H9 (cell line): ENCODE measurements around the gene UBR7. TPM values are rescaled to one million over a fixed set of nuclear protein-coding genes. Genes with fewer than 3 reads are reported as not detected.

Experiments
- DNase-seq: peaks from one replicate; pipeline ENCODE4 v3.0.0-alpha.2; 2017
- H2AFZ ChIP-seq: one replicate; pipeline ENCODE4 v1.6.1; 2013; ENCODE audit warnings: mild to moderate bottlenecking, low read length, control low read depth, moderate library complexity
- H2AK5ac ChIP-seq: 2 replicates; pipeline ENCODE4 v1.6.1; 2013; ENCODE audit warnings: low read length, control low read depth, mixed read lengths; ENCODE audit not compliant: insufficient read length
- H2BK120ac ChIP-seq: one replicate; pipeline ENCODE4 v1.6.1; 2013; ENCODE audit warnings: low read depth, mild to moderate bottlenecking, low read length, control low read depth, inconsistent platforms; ENCODE audit not compliant: poor library complexity, severe bottlenecking
- H2BK12ac ChIP-seq: 2 replicates; pipeline ENCODE4 v1.6.1; 2013; ENCODE audit warnings: low read length, control low read depth, mixed read lengths, low read depth; ENCODE audit not compliant: insufficient read length
- H2BK15ac ChIP-seq: 2 replicates; pipeline ENCODE4 v1.6.1; 2013; ENCODE audit warnings: low read depth, low read length, control low read depth
- H2BK20ac ChIP-seq: one replicate; pipeline ENCODE4 v1.6.1; 2013; ENCODE audit warnings: low read depth, mild to moderate bottlenecking, low read length, control low read depth, inconsistent platforms; ENCODE audit not compliant: poor library complexity, severe bottlenecking
- H2BK5ac ChIP-seq: 2 replicates; pipeline ENCODE4 v1.6.1; 2013; ENCODE audit warnings: low read length, control low read depth, mixed read lengths; ENCODE audit not compliant: insufficient read length
- H3K14ac ChIP-seq: 2 replicates; pipeline ENCODE4 v1.6.1; 2013; ENCODE audit warnings: low read length, control low read depth; ENCODE audit not compliant: insufficient read depth
- H3K18ac ChIP-seq: 2 replicates; pipeline ENCODE4 v1.6.1; 2013; ENCODE audit warnings: low read depth, mild to moderate bottlenecking, mixed read lengths, low read length, control low read depth; ENCODE audit not compliant: insufficient read length
- H3K23ac ChIP-seq: 2 replicates; pipeline ENCODE4 v1.6.1; 2013; ENCODE audit warnings: low read length, control low read depth, mixed read lengths, low read depth; ENCODE audit not compliant: insufficient read length
- H3K23me2 ChIP-seq: 2 replicates; pipeline ENCODE4 v1.6.1; 2013; ENCODE audit warnings: low read depth, mild to moderate bottlenecking, mixed read lengths, low read length, control low read depth; ENCODE audit not compliant: insufficient read length, poor library complexity, severe bottlenecking
- H3K27ac ChIP-seq: 2 replicates; pipeline ENCODE4 v1.5.1; 2013; ENCODE audit warnings: low read length, control low read depth, mixed read lengths, low read depth; ENCODE audit not compliant: insufficient read length
- H3K27me3 ChIP-seq: 2 replicates; pipeline ENCODE4 v1.6.1; 2013; ENCODE audit warnings: low read length, control low read depth, inconsistent platforms; ENCODE audit not compliant: insufficient read depth
- H3K4ac ChIP-seq: 2 replicates; pipeline ENCODE4 v1.6.1; 2013; ENCODE audit warnings: low read depth, mild to moderate bottlenecking, control low read depth, inconsistent platforms, low read length, moderate library complexity
- H3K4me1 ChIP-seq: 2 replicates; pipeline ENCODE4 v1.6.1; 2013; ENCODE audit warnings: low read length, control low read depth, inconsistent platforms; ENCODE audit not compliant: insufficient read depth
- H3K4me2 ChIP-seq: 2 replicates; pipeline ENCODE4 v1.6.1; 2013; ENCODE audit warnings: low read length, control low read depth, mixed read lengths; ENCODE audit not compliant: insufficient read length, insufficient read depth
- H3K56ac ChIP-seq: 2 replicates; pipeline ENCODE4 v1.6.1; 2013; ENCODE audit warnings: low read depth, mild to moderate bottlenecking, mixed read lengths, low read length, control low read depth; ENCODE audit not compliant: insufficient read length
- H3K79me1 ChIP-seq: 2 replicates; pipeline ENCODE4 v1.6.1; 2013; ENCODE audit warnings: low read depth, mild to moderate bottlenecking, moderate library complexity, low read length, control low read depth, inconsistent platforms; ENCODE audit not compliant: insufficient read depth, poor library complexity, severe bottlenecking
- H3K79me2 ChIP-seq: 2 replicates; pipeline ENCODE4 v1.6.1; 2013; ENCODE audit warnings: low read length, control low read depth, inconsistent platforms; ENCODE audit not compliant: insufficient read depth
- H3K9ac ChIP-seq: 2 replicates; pipeline ENCODE4 v1.6.1; 2013; ENCODE audit warnings: low read length, control low read depth, mixed read lengths; ENCODE audit not compliant: insufficient read length; ENCODE audit errors: extremely low read depth
- H3K9me3 ChIP-seq: one replicate; pipeline ENCODE4 v1.6.1; 2013; ENCODE audit warnings: low read depth, low read length, inconsistent platforms; ENCODE audit not compliant: control insufficient read depth
- H3T11ph ChIP-seq: one replicate; pipeline ENCODE4 v1.6.1; 2013; ENCODE audit warnings: mild to moderate bottlenecking, low read length, control low read depth, inconsistent platforms
- H4K20me1 ChIP-seq: one replicate; pipeline ENCODE4 v1.6.1; 2013; ENCODE audit not compliant: control insufficient read depth, insufficient read length, insufficient read depth
- H4K5ac ChIP-seq: 2 replicates; pipeline ENCODE4 v1.6.1; 2013; ENCODE audit warnings: low read depth, mild to moderate bottlenecking, mixed read lengths, low read length, control low read depth; ENCODE audit not compliant: insufficient read length
- H4K8ac ChIP-seq: replicated peaks from 2 replicates; pipeline ENCODE4 v1.6.1; 2013; ENCODE audit warnings: low read length, control low read depth, mixed read lengths, low read depth; ENCODE audit not compliant: insufficient read length
- H4K91ac ChIP-seq: 2 replicates; pipeline ENCODE4 v1.6.1; 2013; ENCODE audit warnings: low read depth, mild to moderate bottlenecking, moderate library complexity, mixed read lengths, low read length, control low read depth; ENCODE audit not compliant: insufficient read length
- H3K27ac Mint-ChIP-seq, 3 experiments: 2 replicates in 2 of 3; 3 replicates in 1 of 3; pipeline ENCODE4 v1.8.0; 2020 to 2021; ENCODE audit warnings: mixed read lengths in 3 of 3, mild to moderate bottlenecking in 1 of 3, moderate library complexity in 1 of 3
- H3K27me3 Mint-ChIP-seq: 2 replicates; pipeline ENCODE4 v1.8.0; 2021; ENCODE audit warnings: low read depth, mild to moderate bottlenecking, moderate library complexity, mixed read lengths
- H3K36me3 Mint-ChIP-seq, 3 experiments: 2 replicates in 2 of 3; 3 replicates in 1 of 3; pipeline ENCODE4 v1.8.0; 2020 to 2021; ENCODE audit warnings: low read depth in 3 of 3, mixed read lengths in 3 of 3; ENCODE audit not compliant: insufficient read depth in 1 of 3
- H3K4me1 Mint-ChIP-seq, 2 experiments: 2 replicates each; pipeline ENCODE4 v1.8.0; 2020; ENCODE audit warnings: mixed read lengths in 2 of 2
- H3K4me3 Mint-ChIP-seq, 2 experiments: 2 replicates in 1 of 2; 3 replicates in 1 of 2; pipeline ENCODE4 v1.8.0; 2020 to 2021; ENCODE audit warnings: mild to moderate bottlenecking in 2 of 2, mixed read lengths in 2 of 2, moderate library complexity in 1 of 2
- H3K9me3 Mint-ChIP-seq, 2 experiments: 2 replicates in 1 of 2; 3 replicates in 1 of 2; pipeline ENCODE4 v1.8.0; 2020; ENCODE audit warnings: mild to moderate bottlenecking in 2 of 2, mixed read lengths in 2 of 2, moderate library complexity in 1 of 2
- CTCF ChIP-seq: fragments of 200-600 bp; sonication (generic); conservative IDR thresholded peaks from 3 replicates; pipeline ENCODE4 v1.8.0; 2021; ENCODE audit warnings: antibody characterized with exemption, mild to moderate bottlenecking
- WGBS: extraction: QIAGEN DNeasy Blood & Tissue Kit; methylation state at CpG from one replicate; pipeline ENCODE4 v1.1.7; 2013; ENCODE audit warnings: missing lambda C conversion rate, low lambda C conversion rate, mixed read lengths; ENCODE audit not compliant: insufficient read length; ENCODE audit errors: extremely low coverage; 5-methylcytosine and 5-hydroxymethylcytosine counted together
- total RNA-seq: library from RNA; stranded (reverse); gene quantifications from 2 replicates; pipeline ENCODE4 v1.2.1, GENCODE V29; 2021

The UBR7 gene
- total RNA-seq, 1 experiment from 2014 or later: 28.4 TPM

- Histone ChIP-seq H3K79me2 (no peaks in the 10 kb centered on the region; the same call in 1 of the 2 replicates), H3K14ac (peak within 1 kb of the TSS; percentile 93), H3T11ph (no peak within 1 kb of the TSS), H3K79me1 (peaks cover 9% of the 10 kb centered on the region), H4K5ac (no peak within 1 kb of the TSS), H2BK120ac (no peak within 1 kb of the TSS), H3K4me2 (peak within 1 kb of the TSS; percentile 95), H3K27ac (no peak within 1 kb of the TSS), H2AFZ (peak within 1 kb of the TSS; percentile 37), H3K56ac (no peak within 1 kb of the TSS), H3K23ac (no peak within 1 kb of the TSS), H3K9ac (peak within 1 kb of the TSS; percentile 87), H3K9me3 (no peaks in the 10 kb centered on the region), H3K23me2 (peaks cover 3% of the 10 kb centered on the region), H3K4ac (no peak within 1 kb of the TSS), H3K27me3 (no peaks in the 10 kb centered on the region), H2BK15ac (no peak within 1 kb of the TSS), H3K4me1 (no peaks in the 10 kb centered on the region), H2BK12ac (no peak within 1 kb of the TSS), H2BK20ac (no peak within 1 kb of the TSS), H4K8ac (no peak within 1 kb of the TSS), H3K18ac (peak within 1 kb of the TSS; percentile 92), H2BK5ac (peak within 1 kb of the TSS; percentile 58), H4K91ac (no peak within 1 kb of the TSS), H2AK5ac (no peak within 1 kb of the TSS), H4K20me1 (no peaks in the 10 kb centered on the region)
- peak within 1 kb of the TSS; percentile 90 to 97 (median 93) for H3K27ac Mint-ChIP-seq
- no peaks in the 10 kb centered on the region for H3K9me3 Mint-ChIP-seq
- no CpG with 5 or more reads among the region's 124 CpGs for WGBS
- H3K27me3 Mint-ChIP-seq: no peaks in the 10 kb centered on the region
- peak; percentile 93 for DNase-seq
- H3K36me3 Mint-ChIP-seq: peaks cover 3 to 38% (median 34%) of the 10 kb centered on the region in 3 experiments; a peak in 6 of 7 replicates
- peaks cover 11 to 18% of the 10 kb centered on the region in 2 experiments for H3K4me1 Mint-ChIP-seq
- peak within 1 kb of the TSS; percentile 93 to 95 for H3K4me3 Mint-ChIP-seq
- peak; percentile 52 for TF ChIP-seq CTCF
Measured at GRCh38 chr14:93184391-93185348, 22.4 kb upstream of the UBR7 start, which contains the start of the genes LYSET and MOAP1. LYSET (plus strand) TSS chr14:93185317; CDS start chr14:93185406, 89 bp downstream. MOAP1 (minus strand) TSS chr14:93184897; CDS start chr14:93184242, 655 bp downstream.
